HCT116 (cell line): ENCODE data around the gene ARID5B. TPM values are rescaled to one million over a fixed set of nuclear protein-coding genes. Genes with fewer than 3 reads are reported as not detected.

Source experiments
- CBX3 ChIP-seq: IDR thresholded peaks from 2 replicates; pipeline ENCODE4 v1.6.1; 2012; ENCODE audit warnings: low read depth
- EGR1 ChIP-seq: IDR thresholded peaks from 2 replicates; pipeline ENCODE4 v1.6.1; 2012; ENCODE audit warnings: low read depth
- EZH2 ChIP-seq: fragments of 200-600 bp; sonication (generic); IDR thresholded peaks from 2 replicates; pipeline ENCODE4 v1.6.1; 2017; ENCODE audit warnings: antibody characterized with exemption, mixed run types
- JUND ChIP-seq: IDR thresholded peaks from 2 replicates; pipeline ENCODE4 v1.6.1; 2012
- POLR2A ChIP-seq: IDR thresholded peaks from 2 replicates; pipeline ENCODE4 v1.7.0; 2011; ENCODE audit warnings: borderline replicate concordance; ENCODE audit not compliant: insufficient read depth, insufficient read length; ENCODE audit errors: extremely low read depth
- RAD21 ChIP-seq: IDR thresholded peaks from 2 replicates; pipeline ENCODE4 v1.6.1; 2012; ENCODE audit warnings: low read depth, mild to moderate bottlenecking
- SIN3A ChIP-seq: IDR thresholded peaks from 2 replicates; pipeline ENCODE4 v1.6.1; 2012; ENCODE audit warnings: low read depth
- SP1 ChIP-seq: IDR thresholded peaks from 2 replicates; pipeline ENCODE4 v1.6.1; 2012; ENCODE audit warnings: low read depth
- total RNA-seq: library from RNA; stranded (reverse); gene quantifications from one replicate; pipeline ENCODE4 v1.2.1, GENCODE V29; 2021; ENCODE audit not compliant: unreplicated experiment
- TF ChIP-seq, protein P1 (sequence below): IDR thresholded peaks from 2 replicates; pipeline ENCODE4 v1.6.1; 2012
- TF ChIP-seq, protein P2 (sequence below): IDR thresholded peaks from 2 replicates; pipeline ENCODE4 v1.6.1; 2011; ENCODE audit warnings: mild to moderate bottlenecking, low read length, moderate library complexity; ENCODE audit not compliant: insufficient replicate concordance; ENCODE audit errors: extremely low read depth
- TF ChIP-seq, protein P3 (sequence below): IDR thresholded peaks from 2 replicates; pipeline ENCODE4 v1.6.1; 2012; ENCODE audit warnings: low read depth

The ARID5B gene
- total RNA-seq, 1 experiment from 2014 or later = 4.7 TPM

- TF ChIP-seq, protein P1, sequence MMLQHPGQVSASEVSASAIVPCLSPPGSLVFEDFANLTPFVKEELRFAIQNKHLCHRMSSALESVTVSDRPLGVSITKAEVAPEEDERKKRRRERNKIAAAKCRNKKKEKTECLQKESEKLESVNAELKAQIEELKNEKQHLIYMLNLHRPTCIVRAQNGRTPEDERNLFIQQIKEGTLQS = no peak
- TF ChIP-seq SIN3A = peak; percentile 26; the same call in 1 of the 2 replicates
- peak; percentile 8 for TF ChIP-seq SP1
- no peak for TF ChIP-seq EZH2
- TF ChIP-seq RAD21 = no peak
- TF ChIP-seq CBX3 = no peak
- no peak for TF ChIP-seq JUND
- TF ChIP-seq, protein P2, sequence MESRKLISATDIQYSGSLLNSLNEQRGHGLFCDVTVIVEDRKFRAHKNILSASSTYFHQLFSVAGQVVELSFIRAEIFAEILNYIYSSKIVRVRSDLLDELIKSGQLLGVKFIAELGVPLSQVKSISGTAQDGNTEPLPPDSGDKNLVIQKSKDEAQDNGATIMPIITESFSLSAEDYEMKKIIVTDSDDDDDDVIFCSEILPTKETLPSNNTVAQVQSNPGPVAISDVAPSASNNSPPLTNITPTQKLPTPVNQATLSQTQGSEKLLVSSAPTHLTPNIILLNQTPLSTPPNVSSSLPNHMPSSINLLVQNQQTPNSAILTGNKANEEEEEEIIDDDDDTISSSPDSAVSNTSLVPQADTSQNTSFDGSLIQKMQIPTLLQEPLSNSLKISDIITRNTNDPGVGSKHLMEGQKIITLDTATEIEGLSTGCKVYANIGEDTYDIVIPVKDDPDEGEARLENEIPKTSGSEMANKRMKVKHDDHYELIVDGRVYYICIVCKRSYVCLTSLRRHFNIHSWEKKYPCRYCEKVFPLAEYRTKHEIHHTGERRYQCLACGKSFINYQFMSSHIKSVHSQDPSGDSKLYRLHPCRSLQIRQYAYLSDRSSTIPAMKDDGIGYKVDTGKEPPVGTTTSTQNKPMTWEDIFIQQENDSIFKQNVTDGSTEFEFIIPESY = no peak
- no peak for TF ChIP-seq POLR2A
- TF ChIP-seq, protein P3, sequence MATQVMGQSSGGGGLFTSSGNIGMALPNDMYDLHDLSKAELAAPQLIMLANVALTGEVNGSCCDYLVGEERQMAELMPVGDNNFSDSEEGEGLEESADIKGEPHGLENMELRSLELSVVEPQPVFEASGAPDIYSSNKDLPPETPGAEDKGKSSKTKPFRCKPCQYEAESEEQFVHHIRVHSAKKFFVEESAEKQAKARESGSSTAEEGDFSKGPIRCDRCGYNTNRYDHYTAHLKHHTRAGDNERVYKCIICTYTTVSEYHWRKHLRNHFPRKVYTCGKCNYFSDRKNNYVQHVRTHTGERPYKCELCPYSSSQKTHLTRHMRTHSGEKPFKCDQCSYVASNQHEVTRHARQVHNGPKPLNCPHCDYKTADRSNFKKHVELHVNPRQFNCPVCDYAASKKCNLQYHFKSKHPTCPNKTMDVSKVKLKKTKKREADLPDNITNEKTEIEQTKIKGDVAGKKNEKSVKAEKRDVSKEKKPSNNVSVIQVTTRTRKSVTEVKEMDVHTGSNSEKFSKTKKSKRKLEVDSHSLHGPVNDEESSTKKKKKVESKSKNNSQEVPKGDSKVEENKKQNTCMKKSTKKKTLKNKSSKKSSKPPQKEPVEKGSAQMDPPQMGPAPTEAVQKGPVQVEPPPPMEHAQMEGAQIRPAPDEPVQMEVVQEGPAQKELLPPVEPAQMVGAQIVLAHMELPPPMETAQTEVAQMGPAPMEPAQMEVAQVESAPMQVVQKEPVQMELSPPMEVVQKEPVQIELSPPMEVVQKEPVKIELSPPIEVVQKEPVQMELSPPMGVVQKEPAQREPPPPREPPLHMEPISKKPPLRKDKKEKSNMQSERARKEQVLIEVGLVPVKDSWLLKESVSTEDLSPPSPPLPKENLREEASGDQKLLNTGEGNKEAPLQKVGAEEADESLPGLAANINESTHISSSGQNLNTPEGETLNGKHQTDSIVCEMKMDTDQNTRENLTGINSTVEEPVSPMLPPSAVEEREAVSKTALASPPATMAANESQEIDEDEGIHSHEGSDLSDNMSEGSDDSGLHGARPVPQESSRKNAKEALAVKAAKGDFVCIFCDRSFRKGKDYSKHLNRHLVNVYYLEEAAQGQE = no peak
- TF ChIP-seq EGR1 = no peak
Measured at GRCh38 chr10:61899997-61900828, 1.3 kb upstream of the ARID5B start (continued).
